GM19193 (cell line): Measurements from ENCODE around the gene NPRL2.

Experiments
- POLR2A ChIP-seq: IDR thresholded peaks from 4 replicates; pipeline ENCODE4 v1.6.1; 2011; ENCODE audit not compliant: insufficient read depth, insufficient read length; ENCODE audit errors: extremely low read depth

Gene NPRL2

DNA sequence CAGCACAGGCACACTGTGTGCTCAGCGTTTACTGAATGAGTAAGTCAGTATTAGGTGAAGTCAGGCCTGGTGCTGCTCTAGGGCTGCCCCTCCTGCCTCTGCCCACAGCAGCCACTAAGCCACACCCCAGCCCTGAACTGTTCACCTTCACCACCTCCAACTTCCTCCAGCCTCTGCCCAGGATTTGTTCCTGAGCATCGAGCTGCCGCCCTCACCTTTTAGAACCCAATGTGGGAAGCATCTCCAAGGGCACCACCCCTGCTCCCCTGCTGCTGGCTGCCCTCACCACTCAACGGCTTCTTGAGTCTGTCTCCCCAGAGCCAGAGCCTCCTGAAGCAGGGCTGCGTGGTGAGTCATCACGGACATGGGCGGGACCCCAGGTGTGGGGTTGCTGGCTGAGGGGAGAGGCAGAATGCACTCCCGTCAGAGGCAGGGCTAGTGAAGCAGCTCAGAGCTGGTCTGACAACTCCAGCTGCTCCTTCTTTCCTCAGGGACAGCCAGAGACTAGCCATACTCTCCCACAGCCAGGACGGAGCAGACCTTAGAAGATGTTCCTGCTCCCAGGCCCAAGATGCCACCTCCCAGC lies 33.8 kb downstream of the NPRL2 start:
- no peak for TF ChIP-seq POLR2A

DNA sequence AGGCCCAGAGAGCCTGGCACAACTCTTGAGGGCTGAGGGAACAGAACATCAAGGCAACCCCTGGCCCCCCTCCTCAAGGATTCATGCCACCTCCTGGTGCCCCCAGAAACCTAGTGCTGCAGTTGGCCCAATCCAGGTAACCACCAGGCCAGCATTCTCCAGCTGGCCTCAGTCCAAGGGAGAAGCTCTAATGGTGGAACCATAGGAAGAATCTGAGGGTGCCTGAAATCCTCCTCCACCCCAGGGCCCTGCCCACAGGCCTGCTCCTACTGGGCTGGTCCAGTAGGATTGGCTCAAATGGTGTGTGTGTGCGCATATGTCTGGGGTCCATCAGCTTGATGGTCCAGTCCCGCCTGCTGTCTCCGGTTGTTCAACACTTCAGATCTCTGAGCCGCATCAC lies 35.8 kb downstream of the NPRL2 start:
- no peak for TF ChIP-seq POLR2A

DNA sequence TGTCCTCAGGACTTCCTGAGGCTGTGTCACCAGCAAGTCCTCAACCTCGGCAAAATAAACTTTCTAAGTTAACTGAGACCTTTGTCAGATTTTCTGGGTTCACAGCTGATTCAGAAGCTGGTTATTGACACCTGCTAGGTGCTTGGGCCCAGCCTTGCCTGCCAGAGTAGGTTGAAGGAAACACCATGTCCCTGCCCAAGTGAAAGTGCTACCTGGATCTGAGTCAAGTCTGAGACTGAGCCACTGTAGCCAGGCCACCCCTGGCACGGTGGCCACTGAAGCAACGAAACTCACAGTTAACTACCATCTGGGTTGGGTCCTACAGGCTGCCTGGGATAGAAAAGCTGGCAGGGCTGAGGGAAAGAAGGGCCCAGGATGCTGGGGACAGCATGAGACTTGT lies 36.2 kb downstream of the NPRL2 start:
- no peak for TF ChIP-seq POLR2A

DNA sequence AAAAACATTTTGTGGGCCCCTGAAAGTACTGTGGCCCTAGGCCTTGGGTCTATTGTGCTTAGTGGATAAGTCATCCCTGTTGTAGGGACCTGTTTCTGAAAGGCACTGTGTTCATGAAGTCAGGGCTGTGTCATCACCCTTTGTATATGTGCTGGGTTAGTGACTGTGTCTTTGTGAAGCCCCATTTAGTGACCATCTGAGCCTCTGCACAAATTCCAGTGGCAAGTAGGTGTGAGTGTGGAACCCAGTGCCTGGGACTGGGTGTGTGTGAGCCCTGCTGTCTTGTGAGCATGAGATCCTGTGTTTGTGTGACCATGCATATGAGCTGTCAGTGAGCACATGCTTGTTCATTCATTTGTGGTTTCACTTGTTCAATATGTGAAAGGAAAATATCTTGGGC lies 46.0 kb downstream of the NPRL2 start:
- no peak for TF ChIP-seq POLR2A

DNA sequence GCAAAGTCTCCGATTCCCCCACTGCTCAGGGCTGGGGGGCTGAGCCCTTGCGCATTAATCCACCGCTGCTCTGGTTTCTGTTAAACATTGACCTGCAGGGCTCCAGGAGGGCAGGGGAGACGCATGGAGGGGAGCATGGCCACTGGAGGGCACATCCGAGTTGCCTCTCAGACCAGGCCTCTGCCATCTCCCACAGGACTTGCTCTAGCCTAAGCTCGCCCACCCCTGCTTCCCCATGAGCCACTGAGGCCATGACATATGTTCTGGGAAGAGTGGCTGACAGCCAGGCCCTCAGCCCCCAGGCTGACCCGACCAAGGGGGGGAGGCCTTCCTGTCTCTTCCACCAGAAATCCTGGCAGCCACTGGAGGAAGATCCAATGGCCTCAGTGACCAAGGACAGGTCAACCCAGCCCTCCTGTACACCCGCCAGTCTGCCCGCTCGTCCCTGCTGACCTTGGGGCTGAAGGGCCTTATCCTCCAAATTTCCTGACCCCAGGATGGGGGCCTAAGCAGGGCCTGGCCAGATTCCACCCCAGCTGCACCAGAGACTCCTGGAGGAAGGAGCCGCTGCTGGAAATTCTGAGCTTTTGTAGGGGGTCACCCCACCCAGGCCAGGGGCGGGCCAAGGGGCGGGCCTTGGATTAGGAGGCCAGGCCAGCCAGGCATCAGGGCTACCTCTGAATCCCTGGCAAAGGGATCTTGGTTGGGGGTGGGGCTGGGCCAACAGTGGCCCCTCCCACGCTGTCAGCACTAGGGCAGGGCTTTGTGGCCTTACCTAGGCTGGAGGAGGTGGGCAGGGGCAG lies 47.4 kb downstream of the NPRL2 start, which contains the start of gene HYAL1:
Gene HYAL1 (minus strand): TSS at position 562 of the 803 bp plus-strand sequence. CDS start 618 bp downstream, outside the sequence.
- TF ChIP-seq POLR2A, result no peak

DNA sequence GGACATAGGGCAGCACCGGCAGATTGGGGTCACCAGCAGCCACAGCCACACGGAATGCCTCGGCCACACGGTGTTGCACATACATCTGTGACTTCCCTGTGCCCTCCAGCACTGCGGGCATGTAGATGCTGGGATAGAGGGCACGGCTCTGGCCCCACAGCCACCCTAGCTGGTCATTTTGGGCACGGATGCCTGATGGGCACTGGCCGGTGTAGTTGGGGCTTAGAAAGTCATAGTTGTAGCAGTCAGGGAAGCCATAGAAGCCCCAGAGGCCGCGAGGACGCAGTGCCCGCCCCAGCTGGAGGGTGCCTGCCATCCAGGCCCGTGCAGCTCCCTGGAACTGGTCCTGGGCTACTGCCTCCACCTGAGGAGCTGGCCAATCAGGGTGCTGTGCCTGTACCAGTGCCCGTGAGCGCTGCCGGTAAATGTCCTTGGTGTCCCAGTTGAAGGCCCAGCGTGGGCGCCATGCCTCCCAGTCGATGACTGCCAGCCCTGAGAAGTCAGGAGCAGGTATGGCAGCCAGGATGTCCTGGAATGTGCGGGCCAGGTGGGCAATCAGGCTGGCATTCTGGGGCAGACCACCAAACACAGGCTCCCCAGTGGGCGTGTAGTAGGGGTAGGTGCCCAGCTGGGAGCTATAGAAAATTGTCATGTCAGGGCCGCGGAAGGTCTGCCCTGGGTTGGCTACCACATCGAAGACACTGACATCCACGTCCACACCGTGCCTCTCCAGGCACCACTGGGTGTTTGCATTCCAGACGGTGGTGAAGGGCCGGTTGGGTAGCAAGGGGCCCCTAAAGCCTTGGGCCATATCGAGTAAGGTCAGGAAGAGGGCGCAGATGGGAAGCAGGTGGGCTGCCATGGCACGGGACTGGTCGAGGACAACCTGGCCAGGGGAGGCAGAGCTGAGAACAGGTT lies 48.2 kb downstream of the NPRL2 start:
- TF ChIP-seq POLR2A, result no peak

DNA sequence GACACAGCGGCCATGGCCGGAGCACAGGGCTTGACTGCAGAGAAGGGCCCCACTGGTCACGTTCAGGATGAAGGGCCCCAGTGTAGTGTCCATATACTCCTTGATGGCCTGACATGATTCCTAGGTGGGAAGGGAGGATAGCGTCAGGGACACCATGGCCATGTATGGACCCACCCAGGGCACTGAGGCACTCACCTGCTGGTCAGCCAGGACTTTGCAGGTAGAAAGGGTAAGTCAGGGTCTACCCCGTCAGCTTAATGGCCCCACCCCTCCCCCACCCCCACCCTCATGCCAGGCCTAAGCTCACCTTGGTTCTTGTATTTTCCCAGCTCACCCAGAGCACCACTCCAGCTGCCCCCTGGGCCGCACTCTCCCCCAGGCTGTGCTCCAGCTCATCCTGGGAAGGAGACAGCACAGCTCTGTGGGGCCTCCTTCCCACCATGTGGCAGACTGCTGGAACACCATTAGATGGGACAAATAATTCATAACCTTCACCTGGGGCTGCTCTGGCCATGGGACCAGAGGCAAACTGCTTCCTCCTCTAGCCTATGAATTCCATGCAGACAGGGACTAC lies 49.8 kb downstream of the NPRL2 start:
- TF ChIP-seq POLR2A, result no peak

DNA sequence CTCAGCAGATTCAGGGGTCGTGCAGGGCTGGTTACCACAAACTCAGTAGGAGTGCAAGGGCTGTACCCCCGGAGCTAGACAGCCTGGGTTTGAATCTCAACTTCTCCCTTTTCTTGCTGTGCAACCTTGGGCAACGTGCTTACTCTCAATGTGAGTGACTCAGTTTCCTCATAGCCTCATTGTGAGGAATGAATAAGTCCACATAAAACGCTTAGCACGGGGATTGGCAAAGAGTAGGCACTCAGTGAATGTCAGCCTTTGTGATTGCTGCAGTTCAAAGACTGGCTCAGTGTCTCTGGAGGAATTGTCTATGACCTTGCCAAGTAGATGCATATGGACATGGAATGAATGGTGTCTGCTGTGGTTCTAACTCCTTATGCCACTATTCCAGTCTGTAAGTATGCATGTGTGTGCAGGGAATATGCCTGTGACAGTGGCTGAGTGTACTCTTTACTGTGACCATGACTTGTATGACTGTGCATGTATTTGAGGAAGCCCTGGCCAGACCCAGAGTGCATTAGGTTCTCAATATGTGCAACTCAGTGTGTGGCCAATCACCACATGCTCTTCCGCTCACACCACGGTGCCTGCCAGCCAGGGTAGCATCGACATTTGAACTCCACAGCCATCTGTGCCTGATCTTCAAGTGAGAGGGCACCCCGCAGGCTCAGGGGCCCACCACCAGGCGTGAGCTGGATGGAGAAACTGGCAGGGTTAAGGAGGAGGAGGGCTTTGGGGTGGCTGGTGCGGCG lies 50.5 kb downstream of the NPRL2 start:
- TF ChIP-seq POLR2A, result no peak

DNA sequence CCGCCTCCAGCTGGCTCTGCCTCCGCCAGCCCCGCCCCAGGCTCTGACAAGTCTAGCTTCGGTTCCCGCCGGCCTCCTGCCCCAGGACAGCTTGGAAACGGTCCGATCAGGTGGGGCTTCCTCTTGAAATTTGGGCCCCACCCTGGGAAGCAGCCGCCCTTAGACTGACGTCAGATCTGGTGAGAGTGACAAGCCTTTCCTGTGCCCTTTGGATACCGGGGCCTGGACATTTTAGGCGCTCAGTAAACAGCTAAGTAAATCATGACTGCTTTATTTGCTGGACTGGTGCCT lies 51.0 kb downstream of the NPRL2 start:
- TF ChIP-seq POLR2A, result no peak

DNA sequence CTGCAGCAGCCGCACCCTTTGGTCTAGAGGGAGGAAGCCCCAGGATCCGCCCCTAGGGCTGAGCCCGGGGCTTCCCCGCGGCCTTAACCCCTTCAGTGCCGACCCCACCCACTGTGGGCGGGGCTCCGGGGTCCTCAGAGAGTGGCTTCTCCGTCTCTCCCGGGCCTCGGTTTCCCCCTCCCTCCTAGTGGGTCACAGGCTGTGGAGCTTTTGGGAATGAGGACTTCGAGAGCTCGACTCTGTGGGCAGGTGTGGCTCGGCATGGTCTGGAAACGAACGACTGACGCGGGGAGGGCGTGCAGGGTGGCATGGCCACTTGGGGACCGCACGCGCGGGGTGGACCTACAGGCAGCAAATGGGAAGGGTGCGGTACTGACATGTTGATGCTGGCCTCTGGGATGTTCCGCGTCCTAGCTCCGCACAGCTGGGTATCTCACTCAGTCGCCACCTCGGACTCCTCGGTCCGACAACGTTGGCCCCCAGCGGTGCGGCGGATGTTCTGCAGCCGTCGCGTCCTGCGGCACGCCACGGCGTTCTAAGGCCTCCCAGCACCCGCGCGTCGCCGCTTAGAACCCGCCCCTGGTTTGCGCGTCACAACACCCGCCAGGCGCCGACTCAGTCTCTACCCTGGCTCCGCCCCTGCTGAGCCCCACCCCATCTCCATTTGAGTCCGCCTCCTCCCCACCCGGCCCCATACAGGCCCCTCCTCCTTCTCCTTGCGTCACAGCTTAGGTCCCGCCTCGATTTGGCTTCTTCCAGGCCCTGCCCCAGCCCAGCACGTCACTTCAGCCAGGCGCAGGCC lies 51.5 kb downstream of the NPRL2 start, which contains the start of the genes HYAL3 and NAA80:
Gene HYAL3 (minus strand): TSS at position 570 of the 802 bp plus-strand sequence. CDS start 3,803 bp downstream, outside the sequence.
Gene NAA80 (minus strand): TSS at position 570 of the 802 bp plus-strand sequence. CDS start 1,942 bp downstream, outside the sequence.
- TF ChIP-seq POLR2A, result peak; percentile 92

DNA sequence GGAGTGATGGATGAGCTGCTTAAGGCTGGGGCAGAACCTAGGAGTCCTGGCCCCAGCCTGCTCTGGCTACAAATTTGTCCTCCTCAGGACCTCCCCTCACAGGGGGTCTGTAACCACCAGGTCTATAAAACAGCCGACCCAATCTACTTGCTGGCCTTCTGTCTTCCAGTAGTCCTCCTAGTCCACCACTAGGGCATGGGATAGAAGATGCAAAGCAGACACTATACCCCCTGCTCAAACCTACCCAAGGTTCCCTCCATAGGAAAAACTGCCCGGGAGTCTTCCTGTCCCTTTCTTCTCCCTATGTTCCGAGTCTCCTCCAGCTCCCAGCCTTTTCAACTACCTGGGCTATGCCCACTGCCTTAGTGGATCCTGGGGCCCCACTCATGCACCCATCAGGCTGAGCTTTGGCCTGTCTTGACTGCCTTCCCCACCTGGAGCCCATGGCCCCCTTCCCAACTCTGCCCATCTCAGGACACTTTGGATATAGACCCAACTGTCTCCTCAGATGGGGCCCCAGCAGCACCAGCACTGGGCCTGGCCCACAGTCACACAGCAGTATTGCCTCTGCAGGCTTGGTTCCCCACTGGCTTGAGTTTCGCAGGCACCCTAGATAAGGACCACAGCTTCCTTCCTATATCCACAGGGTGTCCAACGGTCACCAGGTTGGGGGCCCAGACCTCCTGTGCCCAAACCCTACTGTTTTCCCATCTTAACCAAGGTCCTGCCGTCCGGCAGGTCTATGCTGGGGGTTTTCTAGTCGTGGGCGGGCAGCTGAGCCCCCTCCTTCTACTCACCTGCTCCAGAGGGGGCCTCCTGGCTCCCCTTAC lies 52.5 kb downstream of the NPRL2 start:
- TF ChIP-seq POLR2A, result no peak

DNA sequence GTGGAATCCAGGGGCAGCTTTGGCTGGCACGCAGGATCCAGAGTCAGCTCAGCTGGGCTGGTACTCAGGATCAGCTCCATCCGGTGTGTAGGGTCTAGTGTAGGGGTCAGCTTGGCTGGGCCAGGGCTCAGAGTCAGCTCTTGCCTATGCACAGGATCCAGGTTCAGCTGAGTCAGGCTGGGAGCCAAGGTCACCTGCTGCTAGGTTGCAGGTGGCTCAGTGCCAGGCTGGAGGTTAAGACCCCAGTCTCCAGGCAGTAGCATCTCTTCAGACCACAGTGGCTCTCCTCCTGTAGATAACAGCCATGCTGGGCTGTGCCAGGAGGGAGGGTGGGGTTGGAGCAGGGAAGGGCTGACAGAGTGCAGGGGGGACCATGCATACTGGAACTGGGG lies 53.2 kb downstream of the NPRL2 start:
- no peak for TF ChIP-seq POLR2A
